Mesenchymal stem cell (in vitro differentiated cells and primary cell): ENCODE results near the gene MAL.

Source experiments
- DNase-seq: peaks from one replicate; pipeline ENCODE4 v3.0.0-alpha.2; 2013
- H2AFZ ChIP-seq: one replicate; pipeline ENCODE4 v1.6.1; 2013; ENCODE audit warnings: low read depth, mild to moderate bottlenecking, control low read depth, inconsistent platforms, low read length, moderate library complexity
- H2AK5ac ChIP-seq: 2 replicates; pipeline ENCODE4 v1.6.1; 2013; ENCODE audit warnings: low read length, moderate library complexity, mild to moderate bottlenecking, inconsistent platforms; ENCODE audit not compliant: severe bottlenecking
- H2BK120ac ChIP-seq: one replicate; pipeline ENCODE4 v1.6.1; 2013; ENCODE audit warnings: low read depth, mild to moderate bottlenecking, inconsistent platforms, low read length, moderate library complexity
- H2BK12ac ChIP-seq, 2 experiments: one replicate each; pipeline ENCODE4 v1.6.1; 2013; ENCODE audit warnings: inconsistent platforms in 2 of 2, low read length in 2 of 2, mild to moderate bottlenecking in 2 of 2, moderate library complexity in 2 of 2, control low read depth in 1 of 2
- H2BK15ac ChIP-seq: one replicate; pipeline ENCODE4 v1.6.1; 2013; ENCODE audit warnings: mild to moderate bottlenecking, low read depth, inconsistent platforms; ENCODE audit not compliant: poor library complexity, severe bottlenecking
- H2BK5ac ChIP-seq: 2 replicates; pipeline ENCODE4 v1.6.1; 2013; ENCODE audit warnings: low read depth, mild to moderate bottlenecking, low read length, control low read depth, inconsistent platforms; ENCODE audit not compliant: poor library complexity, severe bottlenecking
- H3K14ac ChIP-seq, 2 experiments: one replicate each; pipeline ENCODE4 v1.6.1; 2013; ENCODE audit warnings: inconsistent platforms in 2 of 2, low read length in 2 of 2, control low read depth in 1 of 2, mild to moderate bottlenecking in 1 of 2, moderate library complexity in 1 of 2
- H3K18ac ChIP-seq, 2 experiments: one replicate each; pipeline ENCODE4 v1.6.1; 2013; ENCODE audit warnings: inconsistent platforms in 2 of 2, low read length in 2 of 2, control low read depth in 1 of 2, low read depth in 1 of 2, mild to moderate bottlenecking in 1 of 2
- H3K23ac ChIP-seq, 2 experiments: one replicate each; pipeline ENCODE4 v1.6.1; 2013; ENCODE audit warnings: inconsistent platforms in 2 of 2, low read length in 2 of 2, mild to moderate bottlenecking in 2 of 2, moderate library complexity in 2 of 2, control low read depth in 1 of 2
- H3K27ac ChIP-seq: 2 replicates; pipeline ENCODE4 v1.5.1; 2013; ENCODE audit warnings: mild to moderate bottlenecking, moderate library complexity, low read length, control low read depth, inconsistent platforms; ENCODE audit not compliant: poor library complexity, severe bottlenecking
- H3K27me3 ChIP-seq, 2 experiments: 2 replicates each; pipeline versions ENCODE4 v1.6.1 to v1.7.0; 2013; ENCODE audit warnings: low read length in 2 of 2, mild to moderate bottlenecking in 2 of 2, moderate library complexity in 2 of 2, control low read depth in 1 of 2, inconsistent platforms in 1 of 2; ENCODE audit not compliant: control insufficient read depth in 1 of 2, insufficient read depth in 1 of 2
- H3K36me3 ChIP-seq, 2 experiments: 2 replicates each; pipeline versions ENCODE4 v1.6.1 to v1.7.0; 2013; ENCODE audit warnings: low read length in 2 of 2, control low read depth in 1 of 2, inconsistent platforms in 1 of 2, low read depth in 1 of 2, mild to moderate bottlenecking in 1 of 2; ENCODE audit not compliant: insufficient read depth in 2 of 2, control insufficient read depth in 1 of 2
- H3K4ac ChIP-seq, 2 experiments: one replicate each; pipeline ENCODE4 v1.6.1; 2013; ENCODE audit warnings: inconsistent platforms in 2 of 2, low read length in 2 of 2, mild to moderate bottlenecking in 2 of 2, moderate library complexity in 2 of 2, control low read depth in 1 of 2, low read depth in 1 of 2
- H3K4me1 ChIP-seq: 2 replicates; pipeline ENCODE4 v1.6.1; 2013; ENCODE audit warnings: low read depth, low read length, control low read depth; ENCODE audit not compliant: control insufficient read depth, insufficient read depth
- H3K4me2 ChIP-seq: 2 replicates; pipeline ENCODE4 v1.6.1; 2013; ENCODE audit warnings: low read length, mild to moderate bottlenecking, inconsistent platforms; ENCODE audit not compliant: poor library complexity, severe bottlenecking
- H3K4me3 ChIP-seq, 2 experiments: 2 replicates each; pipeline versions ENCODE4 v1.5.1 to v1.7.0; 2013; ENCODE audit warnings: low read length in 2 of 2, mild to moderate bottlenecking in 2 of 2, control low read depth in 1 of 2, low read depth in 1 of 2; ENCODE audit not compliant: insufficient read depth in 1 of 2
- H3K79me1 ChIP-seq: replicated peaks from 2 replicates; pipeline ENCODE4 v1.6.1; 2013; ENCODE audit warnings: mild to moderate bottlenecking, control low read depth, low read length, inconsistent platforms; ENCODE audit not compliant: poor library complexity, severe bottlenecking
- H3K9ac ChIP-seq: 2 replicates; pipeline ENCODE4 v1.7.0; 2013; ENCODE audit warnings: mild to moderate bottlenecking, low read length, moderate library complexity
- H3K9me3 ChIP-seq: 2 replicates; pipeline ENCODE4 v1.7.0; 2013; ENCODE audit warnings: mild to moderate bottlenecking, low read length; ENCODE audit not compliant: control insufficient read depth
- H4K8ac ChIP-seq: one replicate; pipeline ENCODE4 v1.6.1; 2013; ENCODE audit warnings: inconsistent platforms, mild to moderate bottlenecking, low read length, moderate library complexity
- H4K91ac ChIP-seq: one replicate; pipeline ENCODE4 v1.6.1; 2013; ENCODE audit warnings: mild to moderate bottlenecking, low read length, inconsistent platforms
- WGBS: methylation state at CpG from one replicate; pipeline ENCODE4 v1.1.7; 2013; ENCODE audit warnings: mixed read lengths; 5-methylcytosine and 5-hydroxymethylcytosine counted together

Gene MAL

DNA sequence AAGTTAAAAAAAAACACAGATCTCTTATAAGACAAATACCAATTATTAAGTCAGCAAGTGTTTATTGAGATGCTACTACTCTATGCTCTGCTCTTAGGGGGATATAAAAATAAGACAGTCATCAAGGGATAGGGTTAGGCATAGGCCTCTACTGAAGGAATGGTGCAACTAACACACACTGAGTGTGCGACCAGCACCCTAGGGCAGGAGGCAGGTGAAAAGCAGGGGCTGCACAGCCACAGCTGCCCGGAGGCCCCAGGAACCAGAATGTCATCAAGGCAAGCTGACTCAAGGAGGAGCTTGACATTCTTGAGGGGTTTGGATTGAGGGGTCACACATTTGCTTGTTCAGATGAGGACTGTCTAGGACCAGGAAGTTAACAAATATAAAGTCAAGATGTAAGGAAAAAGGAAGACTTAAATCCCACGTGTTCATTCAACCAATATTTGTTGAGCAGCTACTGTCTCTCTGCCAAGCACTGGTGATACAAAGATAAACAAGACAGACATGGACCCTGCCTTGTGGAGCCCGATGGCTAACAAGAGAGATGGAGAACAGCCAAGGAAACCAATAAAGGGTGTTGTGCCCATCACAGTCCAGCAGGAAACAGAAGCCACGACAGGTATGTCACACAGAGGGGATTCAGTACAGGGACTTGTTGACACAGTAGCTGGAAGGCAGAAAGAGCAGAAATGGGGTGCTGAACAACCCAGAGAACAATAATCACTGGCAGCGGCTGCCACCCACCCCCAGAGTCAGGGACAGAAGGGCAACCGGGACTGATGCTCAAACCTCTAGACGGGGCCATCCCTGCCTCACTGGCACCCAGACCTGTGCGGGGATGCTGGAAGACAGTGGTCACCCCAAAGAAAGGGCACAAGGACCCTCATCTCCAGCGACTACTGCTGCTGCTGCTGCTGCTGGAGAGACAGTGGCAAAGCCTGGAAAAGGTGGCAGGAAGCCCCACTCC, 45.8 kb upstream of the MAL start:
- H3K9me3 ChIP-seq = no peaks in the 10 kb centered on the region
- WGBS = 64% methylated on average over 10 of the region's 10 CpGs
- no peak overlapping the region for H3K27ac ChIP-seq
- DNase-seq = no peak
- H3K4ac ChIP-seq = no peak overlapping the region
- H3K4me2 ChIP-seq = no peak overlapping the region
- H2BK12ac ChIP-seq = no peak overlapping the region
- no peak overlapping the region for H3K4me3 ChIP-seq
- no peak overlapping the region for H3K18ac ChIP-seq
- no peak overlapping the region for H2BK15ac ChIP-seq
- no peak overlapping the region for H3K14ac ChIP-seq
- no peak overlapping the region for H4K91ac ChIP-seq
- no peak overlapping the region for H2AFZ ChIP-seq
- no peaks in the 10 kb centered on the region for H3K79me1 ChIP-seq
- no peaks in the 10 kb centered on the region for H3K36me3 ChIP-seq
- no peak overlapping the region for H2BK120ac ChIP-seq
- H4K8ac ChIP-seq = no peak overlapping the region
- no peak overlapping the region for H3K23ac ChIP-seq
- H2BK5ac ChIP-seq = no peak overlapping the region
- H3K27me3 ChIP-seq = peaks cover 0 to 48% of the 10 kb centered on the region in 2 experiments
- no peak overlapping the region for H2AK5ac ChIP-seq
- H3K9ac ChIP-seq = no peak overlapping the region
- H3K4me1 ChIP-seq = no peaks in the 10 kb centered on the region

DNA sequence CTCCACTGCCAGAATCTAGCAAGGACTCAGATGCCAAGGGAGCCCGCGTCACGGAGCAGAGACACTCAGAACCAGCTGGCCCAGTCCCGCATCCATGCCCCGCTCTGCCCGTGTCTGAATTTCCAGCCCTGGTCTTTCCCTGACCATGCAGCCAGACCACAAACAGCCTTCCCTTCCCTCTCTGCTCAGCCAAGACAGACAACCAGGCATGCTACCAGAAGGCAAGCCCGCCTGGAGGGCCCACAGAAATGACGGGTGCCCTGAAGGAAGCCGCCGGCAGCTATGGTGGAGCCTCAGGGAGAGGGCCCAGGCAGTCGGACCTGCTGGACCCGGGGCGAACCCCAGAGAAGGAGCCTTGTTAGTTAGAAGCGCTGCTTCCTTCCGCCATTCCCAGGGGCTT, 45.1 kb upstream of the MAL start:
- no peak overlapping the region for H2BK120ac ChIP-seq
- H3K27ac ChIP-seq = no peak overlapping the region
- H4K8ac ChIP-seq = no peak overlapping the region
- WGBS = 87% methylated on average over 15 of the region's 15 CpGs
- H2BK12ac ChIP-seq = no peak overlapping the region
- H3K4me1 ChIP-seq = no peaks in the 10 kb centered on the region
- H2BK15ac ChIP-seq = no peak overlapping the region
- no peak overlapping the region for H3K18ac ChIP-seq
- no peak overlapping the region for H2BK5ac ChIP-seq
- no peaks in the 10 kb centered on the region for H3K36me3 ChIP-seq
- no peak overlapping the region for H3K4ac ChIP-seq
- peaks cover 0 to 48% of the 10 kb centered on the region in 2 experiments for H3K27me3 ChIP-seq
- H3K14ac ChIP-seq = no peak overlapping the region
- no peak overlapping the region for H2AFZ ChIP-seq
- no peak overlapping the region for H4K91ac ChIP-seq
- no peak overlapping the region for H3K4me2 ChIP-seq
- no peaks in the 10 kb centered on the region for H3K79me1 ChIP-seq
- no peak overlapping the region for H2AK5ac ChIP-seq
- DNase-seq = no peak
- no peak overlapping the region for H3K23ac ChIP-seq
- no peak overlapping the region for H3K9ac ChIP-seq
- no peak overlapping the region for H3K4me3 ChIP-seq
- H3K9me3 ChIP-seq = no peaks in the 10 kb centered on the region

DNA sequence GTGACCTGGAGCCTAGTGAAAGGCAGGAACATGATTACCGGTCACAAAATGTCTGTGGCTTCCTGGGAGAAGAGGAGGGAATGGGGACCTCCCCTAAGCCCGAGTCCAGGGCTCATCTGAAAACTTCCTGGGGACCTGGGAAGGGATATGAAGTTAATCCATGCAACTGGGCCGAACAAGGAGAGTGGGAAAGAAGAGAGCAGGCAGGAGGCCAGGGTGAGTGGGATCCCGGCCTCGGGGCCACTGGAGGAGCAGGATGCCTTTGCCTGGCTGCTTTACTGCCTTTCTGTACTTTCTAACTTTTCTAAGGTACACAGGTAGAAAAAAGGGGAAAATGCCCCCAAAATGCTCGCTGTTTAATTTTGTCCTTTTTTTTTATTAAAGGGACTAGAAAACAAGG, 43.4 kb upstream of the MAL start:
- DNase-seq = no peak
- no peak overlapping the region for H2BK12ac ChIP-seq

DNA sequence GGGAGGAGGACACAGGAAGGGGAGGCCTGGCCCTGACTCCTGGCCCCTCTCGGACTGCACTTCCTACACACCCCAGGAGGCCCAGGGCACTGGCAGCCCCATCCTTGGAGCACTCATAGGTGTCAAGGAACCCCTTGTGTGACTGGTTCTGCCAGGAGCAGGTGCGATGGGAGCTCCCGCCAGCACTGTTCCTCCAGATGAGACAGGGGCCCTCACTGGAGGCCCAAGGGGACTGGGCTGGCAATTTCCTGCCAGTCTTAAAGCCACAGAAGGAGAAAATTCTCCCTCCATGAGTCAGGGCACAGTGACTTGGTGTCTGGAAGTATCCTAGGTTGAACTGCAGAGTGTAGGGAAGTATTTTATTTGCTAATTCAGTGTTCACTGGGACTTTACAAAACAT, 42.8 kb upstream of the MAL start:
- Histone ChIP-seq H2BK5ac (no peak overlapping the region), H3K4ac (no peak overlapping the region), H3K27ac (no peak overlapping the region), H4K91ac (no peak overlapping the region), H3K4me1 (no peaks in the 10 kb centered on the region), H2AK5ac (no peak overlapping the region), H4K8ac (no peak overlapping the region), H3K36me3 (no peaks in the 10 kb centered on the region), H2BK120ac (no peak overlapping the region), H3K18ac (no peak overlapping the region), H3K4me2 (no peak overlapping the region), H3K9ac (no peak overlapping the region), H3K4me3 (no peak overlapping the region), H2BK15ac (no peak overlapping the region), H3K23ac (no peak overlapping the region), H3K9me3 (no peaks in the 10 kb centered on the region), H3K27me3 (peaks cover 0 to 39% of the 10 kb centered on the region in 2 experiments), H2BK12ac (no peak overlapping the region), H3K79me1 (no peaks in the 10 kb centered on the region), H3K14ac (no peak overlapping the region), H2AFZ (no peak overlapping the region)
- WGBS = 56% methylated on average over 2 of the region's 3 CpGs
- no peak for DNase-seq

More for the DNA sequence above, 43.4 kb upstream of the MAL start:
- Histone ChIP-seq H2BK15ac (no peak overlapping the region), H2BK5ac (no peak overlapping the region), H3K4me1 (no peaks in the 10 kb centered on the region), H3K36me3 (no peaks in the 10 kb centered on the region), H4K8ac (no peak overlapping the region), H2AK5ac (no peak overlapping the region), H3K9ac (no peak overlapping the region), H3K27ac (no peak overlapping the region), H2AFZ (no peak overlapping the region), H2BK120ac (no peak overlapping the region), H3K18ac (no peak overlapping the region), H4K91ac (no peak overlapping the region), H3K14ac (no peak overlapping the region), H3K4me2 (no peak overlapping the region), H3K23ac (no peak overlapping the region), H3K9me3 (no peaks in the 10 kb centered on the region), H3K4me3 (no peak overlapping the region), H3K4ac (no peak overlapping the region), H3K79me1 (no peaks in the 10 kb centered on the region), H3K27me3 (peaks cover 0 to 39% of the 10 kb centered on the region in 2 experiments)
- 51% methylated on average over 5 of the region's 6 CpGs for WGBS
